Activated T-helper 1 cell treated with anti-CD3 and anti-CD28 coated beads, Interleukin-12 subunit alpha, Interleukin-12 subunit beta, Interleukin-2, Interleukin-4 antibody, amounts not matched to agents 30 ng/mL and 10 ng/mL and 1 ng/mL, durations not matched to agents 14 hours and 24 hours and 36 hours (primary cell): ENCODE results near the gene DMXL1. TPM values are rescaled to one million over a fixed set of nuclear protein-coding genes. Genes with fewer than 3 reads are reported as not detected.

Source experiments
- DNase-seq: peaks from one replicate; pipeline ENCODE4 v3.0.0; 2021; ENCODE audit warnings: low spot score
- H3K27ac Mint-ChIP-seq: one replicate; pipeline ENCODE4 v1.8.0; 2021; ENCODE audit warnings: mild to moderate bottlenecking, mixed read lengths
- H3K27me3 Mint-ChIP-seq: one replicate; pipeline ENCODE4 v1.8.0; 2022; ENCODE audit warnings: mild to moderate bottlenecking, moderate library complexity, mixed read lengths; ENCODE audit not compliant: insufficient read depth
- H3K36me3 Mint-ChIP-seq: one replicate; pipeline ENCODE4 v1.8.0; 2021; ENCODE audit warnings: low read depth, mixed read lengths
- H3K4me1 Mint-ChIP-seq: one replicate; pipeline ENCODE4 v1.8.0; 2021; ENCODE audit warnings: low read depth, mixed read lengths
- H3K4me3 Mint-ChIP-seq: one replicate; pipeline ENCODE4 v1.8.0; 2021; ENCODE audit warnings: mild to moderate bottlenecking, moderate library complexity, mixed read lengths
- H3K9me3 Mint-ChIP-seq: one replicate; pipeline ENCODE4 v1.8.0; 2021; ENCODE audit warnings: mixed read lengths
- intact Hi-C: fragments of 100-400 bp; cut with micrococcal nuclease; formaldehyde crosslinking; loops from one replicate; pipeline ENCODE4 v1.15.1; 2024
- total RNA-seq: library from RNA; stranded (reverse); gene quantifications from 2 replicates; pipeline ENCODE4 v1.2.3, GENCODE V29; 2022

Gene DMXL1
- total RNA-seq, 1 donor from 2014 or later, result 28.2 TPM

DNA sequence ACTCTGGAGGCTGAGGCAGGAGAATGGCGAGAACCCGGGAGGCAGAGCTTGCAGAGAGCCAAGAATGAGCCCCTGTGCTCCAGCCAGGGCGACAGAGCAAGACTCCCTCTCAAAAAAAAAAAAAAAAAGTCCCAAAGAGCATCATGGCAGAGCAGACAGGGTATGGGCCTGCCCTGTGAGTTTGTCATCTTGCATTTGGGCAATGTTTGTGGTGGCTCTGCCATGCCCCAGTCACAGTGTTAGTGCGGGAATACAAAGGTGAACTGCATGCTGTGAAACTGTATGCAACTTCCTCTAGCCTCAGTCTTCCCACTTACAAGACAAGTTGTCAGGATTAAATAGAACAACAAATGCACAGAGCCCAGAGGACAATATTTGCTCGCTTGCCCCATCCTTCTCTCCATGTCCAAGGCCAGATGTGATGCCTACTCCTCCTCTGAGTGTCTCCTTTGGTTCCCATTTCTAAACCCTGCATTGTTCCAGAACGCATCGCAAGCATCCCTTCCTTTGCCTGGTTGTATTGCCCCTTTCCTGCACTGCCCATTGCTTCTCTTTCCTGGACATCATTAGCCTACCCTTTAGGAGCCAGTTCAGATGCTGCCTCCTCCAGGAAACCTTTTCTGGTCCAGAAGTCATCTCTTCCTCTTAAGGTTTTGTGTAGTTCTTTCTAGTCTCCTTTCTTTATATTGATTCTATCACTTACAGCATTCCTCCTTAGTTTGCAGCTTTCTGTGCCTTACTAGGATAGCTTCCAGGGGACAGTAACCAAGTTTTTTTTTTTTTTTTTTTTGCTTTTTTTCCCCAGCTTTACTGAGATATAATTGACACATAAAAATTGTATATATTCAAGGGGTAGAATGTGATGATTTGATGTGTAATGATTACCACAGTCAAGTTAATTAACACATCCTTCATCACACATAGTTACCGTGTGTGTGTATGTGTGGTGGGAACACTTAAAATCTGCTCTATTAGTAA is 215.9 kb downstream of the DMXL1 start:
- Mint-ChIP-seq H3K27me3 (no peaks in the 10 kb centered on the region), H3K9me3 (no peaks in the 10 kb centered on the region), H3K4me1 (peaks cover 99% of the 10 kb centered on the region), H3K4me3 (peak overlapping the region; percentile 72), H3K27ac (peak overlapping the region; percentile 93), H3K36me3 (peaks cover 24% of the 10 kb centered on the region)
- intact Hi-C loops, result loop anchor here (1.0 to 5.0 kb wide), 3 partner anchors 11 to 214 kb away; partner anchors contain the start of gene DMXL1
- no peak for DNase-seq

- Mint-ChIP-seq H3K27me3 (no peaks in the 10 kb centered on the region), H3K4me3 (peak overlapping the region; percentile 72), H3K4me1 (peaks cover 99% of the 10 kb centered on the region), H3K9me3 (no peaks in the 10 kb centered on the region), H3K27ac (peak overlapping the region; percentile 93), H3K36me3 (peaks cover 26% of the 10 kb centered on the region)
- intact Hi-C loops, result loop anchor here (1.0 to 5.0 kb wide), 6 partner anchors 12 to 215 kb away; partner anchors contain the start of gene DMXL1
- DNase-seq, result no peak
Measured at GRCh38 chr5:119287547-119288111, 216.7 kb downstream of the DMXL1 start.

DNA sequence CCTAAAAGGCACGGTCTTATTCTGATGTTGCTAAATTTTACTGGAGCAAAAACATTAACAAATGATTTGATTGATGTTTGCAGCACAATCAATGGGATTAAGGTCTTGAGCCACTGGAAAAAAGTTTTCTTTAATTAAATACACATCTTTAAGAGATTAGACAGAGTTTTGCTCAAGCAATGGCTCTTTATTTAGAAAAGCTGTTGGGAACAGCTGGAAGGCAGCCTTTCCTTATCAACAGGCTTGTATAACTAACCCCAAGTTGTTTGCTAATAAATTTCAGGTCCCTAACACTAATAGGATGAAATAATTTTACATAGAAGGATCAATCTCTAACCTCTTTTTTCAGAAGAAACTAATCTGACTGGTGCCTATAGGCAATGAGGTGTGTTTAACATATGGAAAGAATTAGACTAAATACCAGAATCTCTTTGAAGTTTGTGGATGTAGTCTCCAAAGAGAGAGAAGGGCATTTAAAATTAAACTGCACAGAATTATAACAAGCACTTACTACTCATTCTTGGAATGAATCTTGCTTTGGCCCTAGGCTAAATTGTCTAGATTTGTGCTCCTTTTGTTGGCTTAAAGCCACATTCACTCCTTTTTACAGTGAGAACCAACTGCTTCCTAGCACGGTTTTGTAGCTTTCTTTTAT is 217.6 kb downstream of the DMXL1 start:
- no peak for DNase-seq
- H3K4me3 Mint-ChIP-seq, result peak overlapping the region; percentile 72
- peaks cover 25% of the 10 kb centered on the region for H3K36me3 Mint-ChIP-seq
- peaks cover 5% of the 10 kb centered on the region for H3K9me3 Mint-ChIP-seq
- intact Hi-C loops, result loop anchor here (1.0 to 5.0 kb wide), 6 partner anchors 12 to 216 kb away; partner anchors contain the start of gene DMXL1
- H3K27me3 Mint-ChIP-seq, result no peaks in the 10 kb centered on the region
- peaks cover 96% of the 10 kb centered on the region for H3K4me1 Mint-ChIP-seq
- peak overlapping the region; percentile 93 for H3K27ac Mint-ChIP-seq

- peak overlapping the region; percentile 59 for H3K4me3 Mint-ChIP-seq
- peaks cover 25% of the 10 kb centered on the region for H3K36me3 Mint-ChIP-seq
- peaks cover 86% of the 10 kb centered on the region for H3K4me1 Mint-ChIP-seq
- peak overlapping the region; percentile 79 for H3K27ac Mint-ChIP-seq
- H3K27me3 Mint-ChIP-seq, result no peaks in the 10 kb centered on the region
- intact Hi-C loops, result loop anchor here (1.0 to 5.0 kb wide), 3 partner anchors 20 to 217 kb away; partner anchors contain the start of gene DMXL1
- H3K9me3 Mint-ChIP-seq, result peaks cover 9% of the 10 kb centered on the region
- DNase-seq, result no peak
Measured at GRCh38 chr5:119289438-119290044, 218.7 kb downstream of the DMXL1 start.

- H3K36me3 Mint-ChIP-seq, result peaks cover 25% of the 10 kb centered on the region
- intact Hi-C loops, result no loop called here
- H3K27ac Mint-ChIP-seq, result peak overlapping the region; percentile 25
- no peak for DNase-seq
- H3K4me3 Mint-ChIP-seq, result peak overlapping the region; percentile 1
- H3K9me3 Mint-ChIP-seq, result peaks cover 13% of the 10 kb centered on the region
- H3K27me3 Mint-ChIP-seq, result no peaks in the 10 kb centered on the region
- H3K4me1 Mint-ChIP-seq, result peaks cover 80% of the 10 kb centered on the region
Measured at GRCh38 chr5:119290161-119290569, 219.3 kb downstream of the DMXL1 start.

DNA sequence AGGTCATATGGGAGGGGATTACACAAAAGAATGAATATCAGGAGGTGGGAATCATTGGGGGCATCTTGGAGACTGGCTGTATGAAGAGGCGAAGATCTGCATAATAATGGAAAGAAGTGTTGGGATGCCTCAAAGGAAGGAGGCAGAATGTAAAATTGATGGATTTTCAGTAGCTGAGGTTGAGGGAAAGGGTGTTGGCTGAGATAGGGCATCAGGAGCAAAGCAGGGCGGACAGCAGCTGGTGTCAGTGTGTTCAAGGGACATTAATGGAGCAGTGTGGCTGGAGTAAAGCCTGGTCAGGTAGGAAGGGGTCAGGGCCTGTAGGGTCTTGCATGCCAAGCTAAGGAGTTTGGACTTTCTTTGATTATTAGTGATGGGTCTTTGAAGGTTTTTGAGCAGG is 219.7 kb downstream of the DMXL1 start:
- DNase-seq, result no peak
- Mint-ChIP-seq H3K27me3 (no peaks in the 10 kb centered on the region), H3K4me1 (peaks cover 76% of the 10 kb centered on the region), H3K27ac (peak overlapping the region; percentile 25), H3K4me3 (peak overlapping the region; percentile 1), H3K36me3 (peaks cover 25% of the 10 kb centered on the region), H3K9me3 (peaks cover 13% of the 10 kb centered on the region)
- intact Hi-C loops, result no loop called here

DNA sequence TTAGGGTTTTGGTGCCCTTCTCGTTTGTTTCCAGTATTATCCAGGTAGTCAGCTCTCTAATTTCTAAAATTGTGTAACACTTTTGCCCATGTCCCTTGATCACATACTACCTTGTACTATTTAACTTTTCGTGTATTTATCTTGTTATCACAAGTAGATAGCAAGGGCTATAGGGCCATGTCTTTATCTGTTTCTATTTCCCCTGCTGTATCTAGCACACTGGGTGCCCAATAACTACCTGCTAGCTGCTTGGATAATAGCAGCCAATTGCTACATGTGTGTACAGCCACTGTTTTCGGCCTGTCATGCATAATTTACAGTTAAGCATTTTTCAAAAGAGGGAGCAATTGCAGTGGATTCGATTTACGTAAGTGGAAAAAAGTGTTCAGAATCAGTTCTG is 220.2 kb downstream of the DMXL1 start:
- intact Hi-C loops, result no loop called here
- H3K9me3 Mint-ChIP-seq, result peaks cover 13% of the 10 kb centered on the region
- H3K4me3 Mint-ChIP-seq, result no peak overlapping the region
- no peaks in the 10 kb centered on the region for H3K27me3 Mint-ChIP-seq
- no peak for DNase-seq
- H3K4me1 Mint-ChIP-seq, result peaks cover 71% of the 10 kb centered on the region
- peaks cover 25% of the 10 kb centered on the region for H3K36me3 Mint-ChIP-seq
- H3K27ac Mint-ChIP-seq, result no peak overlapping the region

DNA sequence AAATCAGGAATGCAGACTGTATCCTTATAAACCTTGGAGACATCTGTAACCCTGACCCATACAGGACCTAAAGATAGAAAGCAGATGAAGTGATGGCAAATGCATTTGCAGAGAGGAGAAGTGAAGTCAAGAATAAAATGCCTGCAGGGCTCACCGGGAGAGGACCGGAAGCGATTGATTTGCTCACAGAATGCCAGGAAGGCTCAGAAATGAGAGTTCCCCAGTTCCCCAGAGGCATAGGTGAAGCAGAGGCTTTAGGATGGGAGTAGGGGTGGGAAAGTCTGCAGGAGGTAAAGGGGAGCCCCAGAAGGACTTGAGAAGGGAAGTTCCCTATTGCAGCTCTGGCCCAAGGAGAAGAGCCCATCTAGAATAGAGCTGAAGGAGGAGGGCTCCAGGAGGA is 221.0 kb downstream of the DMXL1 start:
- Mint-ChIP-seq H3K27ac (no peak overlapping the region), H3K4me1 (peaks cover 63% of the 10 kb centered on the region), H3K4me3 (no peak overlapping the region), H3K9me3 (peaks cover 13% of the 10 kb centered on the region), H3K27me3 (no peaks in the 10 kb centered on the region), H3K36me3 (peaks cover 28% of the 10 kb centered on the region)
- intact Hi-C loops, result no loop called here
- no peak for DNase-seq

- peak overlapping the region; percentile 4 for H3K27ac Mint-ChIP-seq
- peaks cover 13% of the 10 kb centered on the region for H3K9me3 Mint-ChIP-seq
- H3K4me3 Mint-ChIP-seq, result no peak overlapping the region
- no peak for DNase-seq
- intact Hi-C loops, result no loop called here
- H3K4me1 Mint-ChIP-seq, result peaks cover 53% of the 10 kb centered on the region
- no peaks in the 10 kb centered on the region for H3K27me3 Mint-ChIP-seq
- peaks cover 29% of the 10 kb centered on the region for H3K36me3 Mint-ChIP-seq
Measured at GRCh38 chr5:119292701-119293515, 222.0 kb downstream of the DMXL1 start.

- Mint-ChIP-seq H3K27ac (no peak overlapping the region), H3K4me1 (peaks cover 47% of the 10 kb centered on the region), H3K27me3 (no peaks in the 10 kb centered on the region), H3K4me3 (no peak overlapping the region), H3K9me3 (peaks cover 13% of the 10 kb centered on the region), H3K36me3 (peaks cover 29% of the 10 kb centered on the region)
- intact Hi-C loops, result no loop called here
- no peak for DNase-seq
Measured at GRCh38 chr5:119293516-119293829, 222.6 kb downstream of the DMXL1 start.
